IMR-90 (cell line): ENCODE data around the gene C16orf74. TPM values are rescaled to one million over a fixed set of nuclear protein-coding genes. Genes with fewer than 3 reads are reported as not detected.

Experiments
- ATAC-seq: fragments of 200-7000 bp; cut with Tn5 transposase; 2 replicates; pipeline ENCODE4 v1.9.1; 2020; ENCODE audit warnings: low read depth, mild to moderate bottlenecking, moderate library complexity
- BruUV-seq: library from RNA; stranded (reverse); fragments of 400-500 nt; replicated peaks from 2 replicates; lab custom pipeline; 2021; lab: Mats Ljungman, UMichigan
- CTCF ChIA-PET: fragments of 300-600 bp; formaldehyde crosslinking; extraction: SDS; loops from one replicate; lab custom pipeline; 2021; ENCODE audit warnings: antibody characterized with exemption; lab: Yijun Ruan, JAX
- POLR2A ChIA-PET: fragments of 300-600 bp; sonication (Branson Sonifier 250); formaldehyde crosslinking; loops from one replicate; lab custom pipeline; 2022; ENCODE audit warnings: antibody characterized with exemption; ENCODE audit not compliant: unreplicated experiment; lab: Charles Lee
- DNase-seq: peaks from one replicate; pipeline ENCODE4 v3.0.0; 2013
- H2AFZ ChIP-seq: replicated peaks from 2 replicates; pipeline ENCODE3; 2013; ENCODE audit warnings: low read length, mild to moderate bottlenecking; ENCODE audit not compliant: poor library complexity
- H2AK5ac ChIP-seq: 2 replicates; pipeline ENCODE4 v1.6.1; 2013; ENCODE audit warnings: low read depth, low read length, inconsistent platforms
- H2AK9ac ChIP-seq: replicated peaks from 2 replicates; pipeline ENCODE3; 2013; ENCODE audit warnings: mild to moderate bottlenecking, low read depth, low read length, moderate library complexity; ENCODE audit not compliant: poor library complexity
- H2BK120ac ChIP-seq: 2 replicates; pipeline ENCODE4 v1.6.1; 2013; ENCODE audit warnings: low read depth, low read length, inconsistent platforms
- H2BK15ac ChIP-seq: 3 replicates; pipeline ENCODE4 v1.6.1; 2013; ENCODE audit warnings: low read depth, low read length, inconsistent platforms
- H2BK20ac ChIP-seq: 2 replicates; pipeline ENCODE4 v1.6.1; 2013; ENCODE audit warnings: low read depth, mild to moderate bottlenecking, inconsistent platforms, low read length, moderate library complexity
- H2BK5ac ChIP-seq: 2 replicates; pipeline ENCODE4 v1.6.1; 2013; ENCODE audit warnings: mild to moderate bottlenecking, low read depth, low read length, inconsistent platforms; ENCODE audit not compliant: poor library complexity, severe bottlenecking
- H3K14ac ChIP-seq: replicated peaks from 2 replicates; pipeline ENCODE4 v1.6.1; 2013; ENCODE audit warnings: low read depth, low read length, inconsistent platforms
- H3K18ac ChIP-seq: 2 replicates; pipeline ENCODE4 v1.6.1; 2013; ENCODE audit warnings: low read depth, low read length, control low read depth
- H3K23ac ChIP-seq: 2 replicates; pipeline ENCODE4 v1.6.1; 2013; ENCODE audit warnings: low read depth, low read length, inconsistent platforms
- H3K27ac ChIP-seq: 2 replicates; pipeline ENCODE4 v1.5.1; 2013; ENCODE audit warnings: mild to moderate bottlenecking, control low read depth, low read length; ENCODE audit not compliant: insufficient read depth
- H3K27me3 ChIP-seq: 2 replicates; pipeline ENCODE4 v1.6.1; 2013; ENCODE audit warnings: low read length; ENCODE audit not compliant: control insufficient read depth, insufficient read depth
- H3K36me3 ChIP-seq: 2 replicates; pipeline ENCODE4 v1.6.1; 2013; ENCODE audit warnings: low read length, mixed read lengths; ENCODE audit not compliant: control insufficient read depth, insufficient read depth
- H3K4ac ChIP-seq: 2 replicates; pipeline ENCODE4 v1.6.1; 2013; ENCODE audit warnings: low read depth, low read length, inconsistent platforms
- H3K4me1 ChIP-seq: 2 replicates; pipeline ENCODE4 v1.6.1; 2013; ENCODE audit warnings: low read length, mixed read lengths; ENCODE audit not compliant: control insufficient read depth, insufficient read depth
- H3K4me2 ChIP-seq: 2 replicates; pipeline ENCODE4 v1.6.1; 2013; ENCODE audit warnings: low read depth, mild to moderate bottlenecking, control low read depth, low read length, moderate library complexity
- H3K4me3 ChIP-seq: 2 replicates; pipeline ENCODE4 v1.5.1; 2013; ENCODE audit warnings: low read depth, mild to moderate bottlenecking, control low read depth, low read length, moderate library complexity; ENCODE audit not compliant: insufficient read depth
- H3K56ac ChIP-seq: 2 replicates; pipeline ENCODE4 v1.6.1; 2013; ENCODE audit warnings: low read length, inconsistent platforms; ENCODE audit not compliant: insufficient read depth; ENCODE audit errors: extremely low read depth
- H3K79me1 ChIP-seq, 2 experiments: 2 replicates each; pipeline ENCODE4 v1.6.1; 2013; ENCODE audit warnings: low read length in 2 of 2, inconsistent platforms in 1 of 2, low read depth in 1 of 2
- H3K9ac ChIP-seq: 2 replicates; pipeline ENCODE4 v1.6.1; 2013; ENCODE audit warnings: low read depth, low read length, control low read depth
- H3K9me1 ChIP-seq: 2 replicates; pipeline ENCODE4 v1.6.1; 2013; ENCODE audit warnings: low read length, inconsistent platforms; ENCODE audit not compliant: insufficient read depth
- H3K9me3 ChIP-seq: 2 replicates; pipeline ENCODE4 v1.6.1; 2013; ENCODE audit warnings: low read length; ENCODE audit not compliant: control insufficient read depth, insufficient read depth
- H4K20me1 ChIP-seq: 2 replicates; pipeline ENCODE4 v1.6.1; 2013; ENCODE audit warnings: low read length, inconsistent platforms; ENCODE audit not compliant: insufficient read depth
- H4K5ac ChIP-seq: 2 replicates; pipeline ENCODE4 v1.6.1; 2013; ENCODE audit warnings: mild to moderate bottlenecking, low read depth, low read length, control low read depth
- H4K8ac ChIP-seq, 2 experiments: 2 replicates each; pipeline ENCODE4 v1.6.1; 2013; ENCODE audit warnings: low read depth in 2 of 2, low read length in 2 of 2, control low read depth in 1 of 2, inconsistent platforms in 1 of 2
- H4K91ac ChIP-seq: 2 replicates; pipeline ENCODE4 v1.6.1; 2013; ENCODE audit warnings: low read depth, low read length, inconsistent platforms; ENCODE audit not compliant: insufficient read depth
- BHLHE40 ChIP-seq: fragments of 150-350 bp; IDR thresholded peaks from 2 replicates; pipeline ENCODE4 v1.6.1; 2016; ENCODE audit warnings: mild to moderate bottlenecking, low read depth, low read length
- CEBPB ChIP-seq: IDR thresholded peaks from 2 replicates; pipeline ENCODE4 v1.6.1; 2012; ENCODE audit warnings: low read depth, low read length, improper control_type of control experiment
- CTCF ChIP-seq: conservative IDR thresholded peaks from 2 replicates; pipeline ENCODE4 v1.5.1; 2012; ENCODE audit warnings: mild to moderate bottlenecking, low read depth, low read length, improper control_type of control experiment
- FOS ChIP-seq: fragments of 150-350 bp; IDR thresholded peaks from 2 replicates; pipeline ENCODE4 v1.6.1; 2016; ENCODE audit warnings: low read depth, low read length
- MAFK ChIP-seq: IDR thresholded peaks from 2 replicates; pipeline ENCODE4 v1.6.1; 2012; ENCODE audit warnings: low read depth, low read length, improper control_type of control experiment
- MAZ ChIP-seq: IDR thresholded peaks from 2 replicates; pipeline ENCODE4 v1.6.1; 2012; ENCODE audit warnings: low read depth, mild to moderate bottlenecking, low read length, improper control_type of control experiment, moderate library complexity, borderline replicate concordance
- MXI1 ChIP-seq: IDR thresholded peaks from 2 replicates; pipeline ENCODE4 v1.6.1; 2012; ENCODE audit warnings: low read depth, mild to moderate bottlenecking, low read length, moderate library complexity, borderline replicate concordance
- NFE2L2 ChIP-seq: fragments of 150-350 bp; IDR thresholded peaks from 2 replicates; pipeline ENCODE4 v1.6.1; 2016; ENCODE audit warnings: low read depth, mild to moderate bottlenecking, low read length
- POLR2A ChIP-seq: IDR thresholded peaks from 2 replicates; pipeline ENCODE4 v1.6.1; 2012; ENCODE audit warnings: mild to moderate bottlenecking, low read depth, low read length
- RAD21 ChIP-seq: IDR thresholded peaks from 2 replicates; pipeline ENCODE4 v1.6.1; 2012; ENCODE audit warnings: low read length, improper control_type of control experiment
- RCOR1 ChIP-seq: IDR thresholded peaks from 2 replicates; pipeline ENCODE4 v1.6.1; 2012; ENCODE audit warnings: mild to moderate bottlenecking, low read length, improper control_type of control experiment; ENCODE audit not compliant: insufficient replicate concordance
- RFX5 ChIP-seq: IDR thresholded peaks from 2 replicates; pipeline ENCODE4 v1.8.0; 2012; ENCODE audit warnings: low read depth, mild to moderate bottlenecking, low read length, moderate library complexity
- SMC3 ChIP-seq: fragments of 150-350 bp; IDR thresholded peaks from 2 replicates; pipeline ENCODE4 v1.6.1; 2016; ENCODE audit warnings: low read depth, mild to moderate bottlenecking, antibody characterized with exemption, low read length, moderate library complexity
- WGBS, 2 experiments: methylation state at CpG; one replicate each; pipeline versions ENCODE4 v1.1.5 to v1.1.7; 2013; ENCODE audit warnings: missing lambda C conversion rate in 2 of 2; ENCODE audit not compliant: insufficient read length in 1 of 2; ENCODE audit errors: extremely low coverage in 2 of 2; 5-methylcytosine and 5-hydroxymethylcytosine counted together
- dilution Hi-C: fragments of 300-500 bp; cut with HindIII; formaldehyde crosslinking; loops from one replicate; pipeline ENCODE4 v1.14.3; 2018; ENCODE audit warnings: low sequenced_read_pairs; ENCODE audit not compliant: unreplicated experiment
- in situ Hi-C: fragments of 300-500 bp; cut with MboI; formaldehyde crosslinking; loops from 3 replicates; pipeline ENCODE4 v1.14.3; 2019; ENCODE audit warnings: low sequenced_read_pairs, inconsistent platforms, mixed read lengths
- intact Hi-C: fragments of 100-400 bp; cut with micrococcal nuclease; formaldehyde crosslinking; loops from 2 replicates; pipeline ENCODE4 v1.10.0; 2022
- polyA plus RNA-seq, 3 experiments: library from polyadenylated mRNA; depleted of rRNA; stranded (reverse); fragments of >200 nt; gene quantifications; 2 replicates each; pipeline ENCODE4 v1.2.3, GENCODE V29; 2012; ENCODE audit warnings: low replicate concordance in 1 of 3
- total RNA-seq: library from RNA; depleted of rRNA; stranded (reverse); fragments of >200 nt; gene quantifications from 2 replicates; pipeline ENCODE4 v1.2.3, GENCODE V29; 2012
- TF ChIP-seq, protein P1 (sequence below): fragments of 150-350 bp; IDR thresholded peaks from 2 replicates; pipeline ENCODE4 v1.6.1; 2016; ENCODE audit warnings: low read depth, mild to moderate bottlenecking, low read length, moderate library complexity, borderline replicate concordance
- TF ChIP-seq, protein P2 (sequence below): fragments of 150-350 bp; IDR thresholded peaks from 2 replicates; pipeline ENCODE4 v1.6.1; 2017; ENCODE audit warnings: mild to moderate bottlenecking, antibody characterized with exemption, low read length, low read depth

Gene C16orf74
- total and polyA plus RNA-seq, 2 of the 4 experiments (the other 2 are of a cell fraction): 4.5 to 12.2 TPM

DNA sequence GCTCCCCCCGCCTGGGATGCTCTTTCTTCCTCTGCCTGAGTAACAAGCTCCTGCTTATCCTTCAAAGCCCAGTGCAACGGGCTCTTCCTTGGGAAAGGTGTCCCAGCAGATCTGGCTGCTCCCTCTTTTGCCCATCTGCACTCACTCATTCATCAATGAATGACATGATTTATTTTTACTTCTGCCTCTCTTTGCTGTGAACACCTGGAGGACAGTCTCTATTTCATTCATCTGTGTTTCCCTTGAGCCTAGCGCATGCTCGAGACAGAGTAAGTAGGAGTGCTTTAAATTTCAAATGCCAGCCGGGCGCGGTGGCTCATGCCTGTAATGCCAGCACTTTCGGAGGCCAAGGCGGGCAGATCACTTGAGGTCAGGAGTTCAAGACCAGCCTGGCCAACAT, 40.2 kb downstream of the C16orf74 start:
- H2BK120ac ChIP-seq: no peak overlapping the region
- H3K4ac ChIP-seq: no peak overlapping the region
- no peaks in the 10 kb centered on the region; the same call in 1 of the 2 replicates for H3K4me1 ChIP-seq
- H2AFZ ChIP-seq: no peak overlapping the region
- no peak overlapping the region for H3K18ac ChIP-seq
- H4K20me1 ChIP-seq: no peaks in the 10 kb centered on the region; the same call in none of the 2 replicates
- ChIA-PET POLR2A (no interaction called here), CTCF (interaction anchor here (0.8 kb wide), 1 partner anchor 35 kb away, joined by 3 read pairs; no protein-coding TSS in a partner anchor)
- no peak overlapping the region for H2BK20ac ChIP-seq
- H3K79me1 ChIP-seq: no peaks in the 10 kb centered on the region
- H3K23ac ChIP-seq: no peak overlapping the region
- H2BK5ac ChIP-seq: no peak overlapping the region
- H4K91ac ChIP-seq: no peak overlapping the region
- no peak overlapping the region for H2AK9ac ChIP-seq
- no peak overlapping the region for H3K9ac ChIP-seq
- H3K14ac ChIP-seq: no peak overlapping the region
- no peak overlapping the region for H3K4me3 ChIP-seq
- no peak overlapping the region for H4K8ac ChIP-seq
- H2AK5ac ChIP-seq: no peak overlapping the region
- no peak overlapping the region for H3K27ac ChIP-seq
- H3K36me3 ChIP-seq: peaks cover 3% of the 10 kb centered on the region
- H3K9me3 ChIP-seq: peaks cover 9% of the 10 kb centered on the region
- H4K5ac ChIP-seq: no peak overlapping the region
- no peaks in the 10 kb centered on the region for H3K27me3 ChIP-seq
- dilution Hi-C loops: no loop called here
- DNase-seq (no peak), ATAC-seq (no peak)
- intact Hi-C loops: loop anchor here (10.0 kb wide), 1 partner anchor 436 kb away; no protein-coding TSS in a partner anchor
- H3K9me1 ChIP-seq: peaks cover 5% of the 10 kb centered on the region
- no peak overlapping the region for H3K4me2 ChIP-seq
- no peak overlapping the region for H3K56ac ChIP-seq
- in situ Hi-C loops: no loop called here
- no peak for TF ChIP-seq SMC3
- no peak for TF ChIP-seq NFE2L2
- TF ChIP-seq MAZ: no peak
- TF ChIP-seq FOS: no peak
- TF ChIP-seq MAFK: no peak
- TF ChIP-seq, protein P1, sequence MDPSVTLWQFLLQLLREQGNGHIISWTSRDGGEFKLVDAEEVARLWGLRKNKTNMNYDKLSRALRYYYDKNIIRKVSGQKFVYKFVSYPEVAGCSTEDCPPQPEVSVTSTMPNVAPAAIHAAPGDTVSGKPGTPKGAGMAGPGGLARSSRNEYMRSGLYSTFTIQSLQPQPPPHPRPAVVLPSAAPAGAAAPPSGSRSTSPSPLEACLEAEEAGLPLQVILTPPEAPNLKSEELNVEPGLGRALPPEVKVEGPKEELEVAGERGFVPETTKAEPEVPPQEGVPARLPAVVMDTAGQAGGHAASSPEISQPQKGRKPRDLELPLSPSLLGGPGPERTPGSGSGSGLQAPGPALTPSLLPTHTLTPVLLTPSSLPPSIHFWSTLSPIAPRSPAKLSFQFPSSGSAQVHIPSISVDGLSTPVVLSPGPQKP: no peak
- no peak for TF ChIP-seq RFX5
- TF ChIP-seq, protein P2, sequence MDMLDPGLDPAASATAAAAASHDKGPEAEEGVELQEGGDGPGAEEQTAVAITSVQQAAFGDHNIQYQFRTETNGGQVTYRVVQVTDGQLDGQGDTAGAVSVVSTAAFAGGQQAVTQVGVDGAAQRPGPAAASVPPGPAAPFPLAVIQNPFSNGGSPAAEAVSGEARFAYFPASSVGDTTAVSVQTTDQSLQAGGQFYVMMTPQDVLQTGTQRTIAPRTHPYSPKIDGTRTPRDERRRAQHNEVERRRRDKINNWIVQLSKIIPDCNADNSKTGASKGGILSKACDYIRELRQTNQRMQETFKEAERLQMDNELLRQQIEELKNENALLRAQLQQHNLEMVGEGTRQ: no peak
- no peak for TF ChIP-seq CTCF
- no peak for TF ChIP-seq RAD21
- TF ChIP-seq BHLHE40: no peak
- no peak for TF ChIP-seq CEBPB
- no peak for TF ChIP-seq POLR2A
- TF ChIP-seq RCOR1: no peak
- no peak for TF ChIP-seq MXI1
- BruUV-seq: no TSS peak
- no peak overlapping the region for H2BK15ac ChIP-seq
- 67% methylated on average over 1 of the region's 9 CpGs; no CpG with 5 or more reads in 1 of the 2 experiments for WGBS, 2 experiments
